Amniotic epithelial cell (primary cell): ENCODE measurements around the gene TRAF2.
"Not testable (repeated sequence)": the region's sequence is repeated elsewhere in the genome, so short reads cannot be mapped to it uniquely, and the experiment has no call there.

ENCODE experiments used
- DNase-seq: peaks from one replicate; pipeline ENCODE4 v3.0.0-alpha.2; 2010; ENCODE audit warnings: low read depth

Gene TRAF2

DNA sequence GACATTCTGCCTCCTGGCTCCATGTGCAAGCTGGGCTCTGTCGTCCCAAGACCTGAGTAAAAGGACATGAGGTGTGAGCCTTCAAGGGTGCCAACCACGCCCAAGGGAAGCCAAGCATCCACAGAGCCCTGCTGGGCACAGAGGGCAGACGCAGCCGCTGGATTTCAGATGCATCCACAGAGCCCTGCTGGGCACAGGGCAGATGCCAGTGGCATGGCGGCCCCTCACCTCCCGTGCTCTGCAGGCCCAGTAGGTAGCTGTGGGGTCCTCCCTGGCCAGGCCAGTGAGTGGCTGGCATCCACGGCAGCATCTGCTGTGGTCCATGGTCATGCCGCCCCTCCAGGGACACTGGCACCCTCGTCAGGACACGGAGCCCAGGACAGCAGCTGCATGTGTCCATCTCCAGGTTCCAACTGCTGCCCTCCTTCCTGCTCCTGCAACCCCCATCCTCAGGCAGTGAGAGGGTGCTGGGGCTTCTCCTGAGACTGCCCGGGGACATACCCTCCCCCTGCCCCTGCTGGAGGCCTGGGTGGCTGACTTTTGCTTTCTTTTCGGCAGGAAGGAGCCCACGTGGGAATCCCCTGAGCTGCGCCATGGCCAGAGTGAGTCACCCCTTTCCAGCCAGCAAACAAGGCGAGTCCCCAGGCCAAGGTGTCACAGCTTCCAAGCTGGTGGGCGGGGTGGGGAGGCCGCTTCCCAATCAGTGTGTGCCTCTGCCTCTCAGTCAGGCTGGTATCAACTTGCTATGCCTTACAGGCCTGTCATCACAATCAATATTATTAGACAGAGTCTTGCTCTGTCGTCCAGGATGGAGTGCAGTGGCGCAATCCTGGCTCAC lies 4.0 kb upstream of the TRAF2 start:
- peak; percentile 53 for DNase-seq

DNA sequence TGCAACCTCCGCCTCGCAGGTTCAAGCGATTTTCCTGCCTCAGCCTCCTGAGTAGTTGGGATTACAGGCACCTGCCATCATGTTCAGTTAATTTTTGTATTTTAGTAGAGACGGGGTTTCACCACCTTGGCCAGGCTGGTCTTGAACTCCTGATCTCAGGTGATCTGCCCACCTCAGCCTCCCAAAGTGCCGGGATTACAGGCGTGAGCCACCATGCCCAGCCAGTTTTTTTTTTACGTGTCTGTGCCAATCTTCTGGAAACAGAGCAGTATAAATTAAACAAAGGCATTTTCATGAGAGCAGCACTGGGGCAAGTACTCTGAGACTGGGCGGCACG lies 3.4 kb upstream of the TRAF2 start:
- DNase-seq = not testable (repeated sequence)

DNA sequence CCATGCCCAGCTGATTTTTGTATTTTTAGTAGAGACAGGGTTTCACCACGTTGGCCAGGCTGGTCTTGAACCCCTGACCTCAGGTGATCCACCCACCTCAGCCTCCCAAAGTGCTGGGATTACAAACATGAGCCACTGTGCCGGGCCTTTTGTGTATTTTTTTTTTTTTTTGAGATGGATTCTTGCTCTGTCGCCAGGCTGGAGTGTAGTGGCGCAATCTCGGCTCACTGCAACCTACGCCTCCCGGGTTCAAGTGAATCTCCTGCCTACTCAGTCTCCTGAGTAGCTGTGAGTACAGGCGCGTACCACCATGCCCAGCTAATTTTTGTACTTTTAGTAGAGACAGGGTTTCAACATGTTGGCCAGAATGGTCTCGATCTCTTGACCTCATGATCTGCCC lies 2.6 kb upstream of the TRAF2 start:
- not testable (repeated sequence) for DNase-seq

DNA sequence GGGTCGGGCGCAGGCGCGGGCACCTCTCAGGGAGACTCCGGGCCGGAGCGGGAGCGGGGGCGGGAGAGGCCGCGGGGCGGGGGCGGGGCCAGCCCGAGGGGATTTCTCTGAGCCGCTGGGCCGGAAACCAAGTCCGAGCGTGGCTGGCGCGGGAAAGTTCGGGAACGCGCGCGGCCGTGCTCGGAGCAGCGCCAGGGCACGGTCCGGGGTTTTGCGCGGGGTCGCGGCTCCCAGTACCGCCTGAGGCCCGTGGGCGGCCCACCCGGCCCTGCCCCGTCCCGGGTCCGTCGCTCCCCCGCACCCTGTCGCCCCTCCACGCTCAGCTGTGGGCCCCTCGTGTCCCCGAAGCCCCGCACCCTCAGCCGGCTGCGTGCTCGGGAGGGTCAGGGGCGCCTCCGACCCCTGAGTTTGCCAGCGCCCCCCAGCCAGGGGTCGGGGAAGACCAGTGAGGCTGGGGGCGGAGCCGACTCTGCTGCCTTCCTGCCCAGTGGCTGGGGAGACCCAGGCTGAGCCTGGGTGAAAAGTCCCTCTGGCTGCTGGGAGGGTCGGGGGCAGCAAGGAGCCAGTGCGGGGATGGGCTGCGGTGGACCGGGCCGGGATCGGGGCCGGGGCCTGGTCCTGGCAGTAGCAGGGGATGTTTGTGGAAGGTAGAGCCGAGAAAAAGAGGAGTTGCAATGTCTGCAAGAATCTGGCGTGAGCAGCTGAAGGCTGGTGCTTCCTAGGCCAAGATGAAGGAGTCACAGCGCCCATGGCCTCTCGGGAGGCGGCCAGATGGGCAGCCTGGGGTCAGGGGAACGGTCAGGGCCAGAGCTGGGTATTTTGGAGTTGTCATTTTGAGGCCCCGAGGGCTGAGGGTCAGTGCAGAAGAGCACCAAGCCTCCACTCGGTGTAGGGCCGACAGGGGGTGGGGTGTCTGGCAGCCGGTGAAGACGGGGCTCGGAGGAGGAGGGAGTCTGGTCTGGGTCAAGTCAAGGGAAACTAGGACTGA lies 588 bp downstream of the TRAF2 start:
- peak; percentile 21 for DNase-seq

DNA sequence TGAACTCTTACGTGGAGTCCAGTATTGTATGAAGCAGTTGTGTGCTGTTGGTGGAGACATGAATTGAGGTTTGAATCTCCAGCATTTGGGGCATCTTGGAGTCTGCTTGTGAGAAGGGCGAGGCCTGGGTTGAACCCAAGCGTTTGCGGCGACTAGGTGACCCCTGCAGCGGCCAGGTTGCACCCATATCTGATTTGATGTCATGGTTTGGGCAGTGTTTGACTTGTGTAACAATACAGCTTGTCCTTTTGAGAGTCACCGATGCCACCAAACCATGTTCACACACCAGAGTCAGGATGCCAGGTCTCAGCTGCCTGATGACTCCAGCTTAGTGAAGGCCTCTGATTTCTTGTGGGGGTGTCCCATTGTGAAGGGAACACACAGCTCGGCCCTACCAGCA lies 2.1 kb downstream of the TRAF2 start:
- DNase-seq = no peak

DNA sequence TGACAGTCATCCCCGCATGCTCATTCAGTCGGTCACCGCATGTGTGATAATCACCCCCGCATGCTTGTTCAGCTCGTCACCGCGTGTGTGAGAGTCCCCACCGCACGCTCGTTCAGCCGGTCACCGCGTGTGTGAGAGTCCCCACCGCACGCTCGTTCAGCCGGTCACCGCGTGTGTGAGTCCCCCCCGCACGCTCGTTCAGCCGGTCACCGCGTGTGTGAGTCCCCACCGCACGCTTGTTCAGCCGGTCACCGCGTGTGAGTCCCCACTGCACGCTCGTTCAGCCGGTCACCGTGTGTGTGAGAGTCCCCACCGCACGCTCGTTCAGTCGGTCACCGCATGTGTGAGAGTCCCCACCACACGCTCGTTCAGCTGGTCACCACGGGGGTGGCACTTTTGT lies 3.5 kb downstream of the TRAF2 start:
- no peak for DNase-seq

DNA sequence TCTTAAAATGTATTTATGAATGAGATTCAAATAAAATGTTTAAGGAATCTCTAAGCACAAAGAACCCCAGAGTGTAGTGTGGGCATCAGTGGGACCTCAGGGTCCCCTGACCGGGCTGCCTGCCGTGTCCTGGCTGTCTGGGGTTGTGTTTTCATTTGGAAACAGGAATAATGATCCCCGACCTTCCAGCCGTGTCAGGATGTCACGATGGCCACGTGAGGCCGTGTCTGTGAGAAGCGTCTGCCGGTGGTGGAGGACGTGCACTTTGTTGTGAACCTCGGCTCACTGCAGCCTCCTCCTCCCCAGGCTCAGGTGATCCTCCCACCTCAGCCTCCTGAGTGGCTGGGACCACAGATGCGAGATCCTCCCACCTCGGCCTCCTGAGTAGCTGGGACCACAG lies 4.3 kb downstream of the TRAF2 start:
- no peak for DNase-seq

DNA sequence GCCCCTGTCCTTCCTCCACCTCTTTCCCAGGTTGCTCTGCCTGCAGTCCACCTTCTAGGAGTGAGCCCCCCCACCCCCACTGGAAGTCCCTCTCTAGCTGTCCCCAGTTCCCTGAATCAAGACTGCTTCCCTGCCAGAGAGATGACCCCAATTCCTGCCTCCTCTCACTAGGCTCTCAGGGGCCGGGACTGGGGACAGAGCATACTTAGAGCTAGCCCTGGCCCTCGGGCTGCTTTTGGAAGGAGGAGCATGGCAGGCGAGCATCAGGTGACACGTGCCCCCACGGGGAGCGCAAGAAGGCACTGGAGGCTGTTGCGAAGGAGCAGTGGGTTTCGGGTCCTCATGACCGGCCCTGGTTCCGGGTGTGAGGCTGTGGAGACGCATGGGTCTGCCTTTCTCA lies 9.7 kb downstream of the TRAF2 start:
- DNase-seq = no peak

DNA sequence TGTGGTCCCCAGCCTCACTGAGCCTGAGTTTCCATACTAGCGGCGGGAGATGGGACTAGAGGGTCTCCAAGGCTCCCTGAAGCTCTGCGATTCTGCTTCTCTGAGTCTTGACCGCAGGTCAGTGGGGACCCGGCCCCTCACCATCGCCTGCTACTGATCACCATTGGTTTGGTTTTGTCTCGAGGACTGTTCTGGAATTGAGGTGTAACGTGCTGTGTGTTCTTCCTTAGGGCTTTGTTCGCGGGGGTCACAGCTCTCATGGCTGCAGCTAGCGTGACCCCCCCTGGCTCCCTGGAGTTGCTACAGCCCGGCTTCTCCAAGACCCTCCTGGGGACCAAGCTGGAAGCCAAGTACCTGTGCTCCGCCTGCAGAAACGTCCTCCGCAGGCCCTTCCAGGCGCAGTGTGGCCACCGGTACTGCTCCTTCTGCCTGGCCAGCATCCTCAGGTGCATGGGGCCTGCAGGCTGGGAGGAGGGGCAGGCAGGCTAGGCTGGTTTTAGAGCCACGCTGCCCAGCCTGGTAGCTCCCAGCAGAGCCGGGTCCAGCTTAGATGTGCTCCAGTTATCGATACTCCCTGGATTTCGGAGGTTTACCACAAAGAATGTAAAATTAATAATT lies 12.3 kb downstream of the TRAF2 start:
- no peak for DNase-seq

DNA sequence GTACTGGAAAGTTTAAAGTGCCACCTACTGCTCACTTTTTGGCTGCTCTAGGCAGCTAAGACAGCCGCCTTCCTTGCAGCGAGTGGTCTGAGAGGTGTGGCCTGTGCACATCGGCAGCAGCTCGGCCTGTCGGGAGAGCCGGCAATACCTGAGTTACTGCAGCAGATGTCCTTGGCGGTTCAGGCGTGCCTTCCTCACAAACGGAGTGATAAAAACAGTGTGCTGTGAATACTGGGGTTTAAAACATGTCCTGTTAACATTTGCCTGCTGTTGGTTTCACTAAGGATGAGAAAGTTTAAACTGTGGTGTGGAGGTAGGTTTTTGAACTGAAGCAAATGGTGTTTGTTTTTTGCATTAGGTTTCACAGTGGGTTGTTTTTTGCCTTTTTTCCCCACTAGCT lies 12.9 kb downstream of the TRAF2 start:
- DNase-seq = peak; percentile 26

DNA sequence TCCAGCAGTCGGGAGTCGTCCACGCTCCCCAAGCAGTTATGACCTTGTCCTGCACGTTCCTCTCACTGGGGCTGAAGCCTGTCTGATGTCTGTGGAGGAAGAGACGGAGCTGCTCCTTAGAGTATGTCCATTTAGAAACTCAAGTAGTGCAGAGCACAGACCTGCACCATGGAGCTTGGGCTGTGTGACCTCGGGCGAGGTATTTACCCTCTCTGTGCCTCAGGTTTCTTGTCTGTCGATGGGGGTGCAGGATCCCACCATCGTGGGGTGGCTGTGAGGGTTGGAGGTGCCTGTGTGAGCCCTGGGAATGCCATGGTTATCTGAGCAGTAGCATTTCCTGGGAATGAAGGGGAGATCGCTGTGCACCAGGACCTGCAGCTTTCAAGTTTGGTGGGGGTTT lies 14.2 kb downstream of the TRAF2 start:
- DNase-seq = no peak

DNA sequence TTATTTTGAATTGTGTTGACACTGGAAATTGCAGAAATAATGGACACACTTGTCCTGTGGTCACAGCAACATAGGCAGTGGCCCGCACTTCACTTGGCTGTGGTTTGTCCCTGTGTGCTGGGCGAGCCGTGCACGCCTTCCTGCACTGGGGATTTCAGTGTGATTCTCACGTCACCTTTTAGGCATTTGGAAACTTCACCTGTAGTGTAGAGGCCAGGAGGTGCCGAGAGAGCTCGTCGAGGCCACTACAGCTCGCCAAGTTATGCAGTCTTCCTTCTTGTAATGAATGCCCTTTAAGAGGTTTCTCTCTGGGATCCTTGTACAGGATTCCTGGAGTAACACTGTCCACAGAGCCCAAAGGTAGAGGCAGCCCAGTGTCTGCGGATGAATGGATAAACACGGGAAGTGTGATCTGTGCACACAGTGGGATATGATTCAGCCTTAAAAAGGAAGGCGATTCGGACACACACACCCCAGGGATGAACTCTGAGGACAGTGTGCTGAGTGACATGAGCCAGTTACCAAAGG lies 14.7 kb downstream of the TRAF2 start:
- no peak for DNase-seq

DNA sequence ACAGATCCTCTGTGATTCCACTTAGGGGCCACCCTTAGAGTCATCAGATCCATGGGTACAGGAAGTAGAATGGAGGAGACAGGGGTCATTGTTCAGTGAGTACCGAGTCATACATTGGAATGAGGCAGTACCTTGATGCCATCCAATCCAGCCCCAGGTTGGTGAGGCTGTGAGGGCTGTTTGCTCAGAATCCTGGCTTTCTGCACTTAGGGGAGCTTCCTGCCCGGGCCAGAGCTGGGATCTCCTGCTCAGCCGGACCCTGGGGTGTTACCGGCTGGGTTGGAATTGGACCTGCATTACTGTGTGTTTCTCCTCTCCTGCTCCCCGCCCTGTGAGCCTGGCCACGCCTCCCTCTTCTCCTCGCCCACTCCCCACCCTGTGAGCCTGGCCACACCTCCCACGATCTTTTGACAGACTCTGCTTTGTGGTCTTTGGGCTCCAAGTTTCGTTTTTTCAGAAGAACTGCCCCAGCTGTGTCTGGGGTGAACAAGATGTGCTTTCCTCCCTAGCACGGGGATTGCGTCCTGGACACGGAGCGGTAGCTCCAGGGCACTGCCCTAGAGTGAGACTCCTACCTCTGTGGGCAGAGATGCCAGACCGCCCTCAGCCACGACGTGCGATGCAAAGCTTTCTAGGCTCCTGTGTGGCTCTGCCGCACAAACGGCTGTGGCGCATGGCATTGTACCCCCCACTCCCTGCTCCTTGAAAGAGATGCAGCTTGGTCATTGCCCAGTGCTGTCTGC lies 15.4 kb downstream of the TRAF2 start:
- DNase-seq = peak; percentile 12

DNA sequence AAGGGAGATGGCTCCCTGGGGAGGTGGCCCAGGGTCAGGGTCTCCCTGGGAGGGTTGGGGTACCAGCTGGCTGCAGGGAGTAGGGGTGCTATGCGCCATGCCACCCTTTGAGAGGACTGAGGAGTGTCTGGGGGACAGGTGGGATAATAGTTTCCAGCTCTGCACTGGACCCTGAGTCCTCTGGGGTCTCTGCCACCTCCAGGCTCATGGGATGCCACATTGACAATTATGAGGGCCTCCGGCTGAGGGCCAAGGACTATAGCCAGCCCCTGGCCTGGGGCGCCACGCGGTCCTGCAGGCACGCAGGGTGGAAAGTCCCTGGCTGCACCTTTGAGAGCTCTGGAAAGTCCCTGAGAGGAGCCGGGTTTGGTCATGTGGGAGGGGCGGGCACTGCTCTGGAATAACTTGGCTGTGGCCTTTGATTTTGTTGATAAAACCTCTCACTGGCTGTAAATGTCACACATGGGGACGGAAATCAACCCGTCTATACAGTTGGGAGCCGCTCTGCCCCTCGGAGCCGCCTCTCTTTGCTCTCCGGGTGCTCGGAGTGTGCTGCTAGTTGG lies 16.0 kb downstream of the TRAF2 start:
- DNase-seq = no peak

DNA sequence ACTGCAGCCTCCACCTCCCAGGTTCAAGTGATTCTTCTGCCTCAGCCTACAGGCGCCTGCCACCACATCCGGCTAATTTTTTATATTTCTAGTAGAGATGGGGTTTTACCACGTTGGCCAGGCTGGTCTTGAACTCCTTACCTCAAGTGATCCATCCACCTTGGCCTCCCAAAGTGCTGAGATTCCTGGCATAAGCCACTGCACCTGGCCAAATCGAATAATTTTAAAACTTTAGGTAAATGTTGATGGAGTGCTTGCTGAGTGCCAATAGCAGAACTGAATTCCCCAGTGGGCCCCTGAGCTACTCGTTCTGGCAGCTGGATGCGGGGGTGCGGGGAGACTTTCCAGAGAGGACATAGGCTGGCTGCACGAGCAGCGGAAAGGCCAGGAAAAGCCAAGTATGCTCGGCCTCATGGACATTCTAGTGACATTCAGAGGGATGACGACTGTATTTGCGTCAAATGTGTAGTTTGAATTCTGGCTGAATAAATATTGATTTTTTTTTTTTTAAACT lies 16.8 kb downstream of the TRAF2 start:
- no peak for DNase-seq

DNA sequence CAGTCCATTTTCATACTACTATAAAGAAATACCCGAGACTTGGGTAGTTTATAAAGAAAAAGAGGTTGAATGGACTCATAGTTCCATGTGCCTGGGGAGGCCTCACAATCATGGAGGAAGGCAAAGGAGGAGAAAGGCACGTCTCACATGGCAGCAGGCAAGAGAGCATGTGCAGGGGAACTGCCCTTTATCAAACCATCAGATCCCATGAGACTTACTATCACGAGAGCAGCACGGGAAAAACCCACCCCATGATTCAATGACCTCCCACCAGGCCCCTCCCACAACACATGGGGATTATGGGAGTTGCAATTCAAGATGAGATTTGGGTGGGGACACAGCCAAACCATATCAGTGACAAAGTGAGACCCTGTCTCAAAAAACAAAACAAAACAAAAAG lies 19.9 kb downstream of the TRAF2 start:
- DNase-seq = no peak

DNA sequence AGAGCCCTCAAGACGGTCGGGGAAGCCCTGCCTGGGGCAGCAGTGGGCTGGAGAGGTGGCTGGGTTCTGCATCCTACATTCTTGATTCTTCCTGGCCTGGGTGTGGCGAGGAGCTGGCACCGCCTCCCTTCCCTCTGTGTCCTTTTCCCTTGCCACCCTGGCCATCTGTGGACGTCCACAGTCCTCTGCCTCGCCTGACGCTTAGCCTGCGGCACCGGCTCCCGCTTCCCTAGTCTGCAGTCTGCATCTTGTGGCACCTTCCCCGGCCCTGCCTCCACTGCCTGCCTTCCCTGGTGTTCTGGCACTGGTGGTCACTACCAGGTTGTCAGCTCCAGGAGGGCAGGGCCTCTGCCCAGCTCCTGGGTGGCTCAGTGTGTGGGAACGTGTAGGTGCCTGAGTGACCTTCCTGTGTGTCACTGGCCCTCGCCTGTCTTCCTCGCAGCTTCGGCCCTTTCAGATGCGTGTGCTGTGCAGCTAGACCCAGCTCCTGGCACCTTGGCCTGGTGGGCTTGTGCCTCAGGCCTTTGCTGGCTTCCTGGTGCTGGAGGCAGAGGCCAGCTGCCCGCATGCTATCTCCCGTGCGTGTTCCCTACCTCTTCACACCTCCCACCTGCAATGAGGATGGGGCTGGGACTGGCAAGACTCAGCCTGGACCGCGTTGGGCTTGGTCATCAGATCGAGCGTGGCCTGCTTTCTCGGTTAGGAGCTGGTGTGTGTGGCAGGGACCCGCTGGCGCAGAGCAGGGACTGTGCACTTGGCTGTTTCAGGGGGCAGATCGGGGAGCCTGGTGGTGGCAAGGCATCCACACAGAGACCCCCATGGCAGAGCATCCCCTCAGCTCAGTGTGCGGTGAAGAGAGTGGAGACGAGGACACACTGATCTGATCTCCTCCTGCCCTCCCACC lies 20.9 kb downstream of the TRAF2 start:
- no peak for DNase-seq

DNA sequence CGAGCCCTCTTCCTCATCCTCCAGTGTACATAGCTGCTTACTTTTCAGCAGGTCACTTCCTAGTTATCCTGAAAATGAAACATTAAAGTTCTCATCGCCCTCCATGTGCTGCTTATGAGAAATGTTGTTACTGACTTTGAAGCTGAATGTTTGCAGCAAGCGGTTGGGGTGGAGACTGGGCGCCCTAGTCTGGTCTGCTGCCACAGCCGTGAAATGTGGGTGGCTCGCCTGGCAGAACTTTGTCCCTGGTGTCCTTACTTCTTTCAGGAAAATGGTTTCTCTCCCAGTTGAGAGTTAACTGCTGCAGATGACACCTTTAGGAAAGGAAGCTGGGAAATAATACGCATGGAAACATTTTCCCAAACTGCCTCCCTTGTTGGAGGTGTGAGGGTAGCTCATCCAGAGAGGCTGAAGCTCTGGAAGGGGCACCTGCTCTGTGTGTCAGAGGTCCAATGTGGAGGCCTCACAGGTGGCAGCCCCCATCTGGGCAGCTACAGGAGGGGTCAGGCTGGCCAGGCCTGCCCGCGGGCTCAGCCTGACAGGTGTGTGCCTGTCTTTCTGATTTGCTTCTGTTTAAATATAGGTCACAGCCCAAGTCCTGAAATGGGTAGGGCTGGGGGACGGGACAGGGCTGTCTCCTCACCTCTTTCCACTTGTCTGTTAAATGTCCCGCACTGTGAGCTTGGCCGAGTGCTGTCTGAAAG lies 24.0 kb downstream of the TRAF2 start:
- DNase-seq = no peak

DNA sequence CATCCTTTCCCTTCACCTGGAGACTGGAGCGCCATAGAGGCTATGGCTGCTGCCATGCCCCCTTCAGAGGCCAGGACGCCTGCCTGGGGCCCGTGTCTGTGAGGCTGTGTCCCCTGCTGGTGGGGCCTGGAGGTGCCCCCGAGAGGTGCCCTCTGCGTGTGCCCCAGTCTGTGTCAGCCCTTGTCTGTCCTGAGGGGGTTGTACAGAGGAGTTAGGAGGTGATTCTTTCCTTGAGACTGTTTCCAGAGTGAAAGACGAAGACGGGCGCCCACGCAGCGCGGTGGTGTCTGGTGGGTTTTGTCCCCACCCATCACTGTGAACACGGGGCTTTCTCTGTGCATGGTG lies 24.6 kb downstream of the TRAF2 start:
- no peak for DNase-seq
